Type B pancreatic cell (in vitro differentiated cells): ENCODE data around the gene SNX5. TPM values are rescaled to one million over a fixed set of nuclear protein-coding genes. Genes with fewer than 3 reads are reported as not detected.

Source experiments
- DNase-seq: peaks from one replicate; pipeline ENCODE4 v3.0.0; 2021; ENCODE audit warnings: mixed read lengths; ENCODE audit not compliant: unreplicated experiment; ENCODE audit errors: extremely low spot score
- H3K27ac Mint-ChIP-seq: 2 replicates; pipeline ENCODE4 v1.8.0; 2021; ENCODE audit warnings: mild to moderate bottlenecking, mixed read lengths
- H3K27me3 Mint-ChIP-seq: 2 replicates; pipeline ENCODE4 v1.8.0; 2021; ENCODE audit warnings: mixed read lengths
- H3K36me3 Mint-ChIP-seq: 2 replicates; pipeline ENCODE4 v1.8.0; 2021; ENCODE audit warnings: mixed read lengths
- H3K4me1 Mint-ChIP-seq: one replicate; pipeline ENCODE4 v1.8.0; 2021; ENCODE audit warnings: mixed read lengths; ENCODE audit not compliant: unreplicated experiment
- H3K4me3 Mint-ChIP-seq: 2 replicates; pipeline ENCODE4 v1.8.0; 2021; ENCODE audit warnings: mild to moderate bottlenecking, mixed read lengths
- H3K9me3 Mint-ChIP-seq: 2 replicates; pipeline ENCODE4 v1.8.0; 2021; ENCODE audit warnings: mixed read lengths
- total RNA-seq: library from RNA; stranded (reverse); gene quantifications from 2 replicates; pipeline ENCODE4 v1.2.1, GENCODE V29; 2021; ENCODE audit warnings: low replicate concordance
- TF ChIP-seq, protein P1 (sequence below): fragments of 200-600 bp; sonication (generic); conservative IDR thresholded peaks from 2 replicates; pipeline ENCODE4 v1.5.0; 2021; ENCODE audit warnings: antibody characterized with exemption, mild to moderate bottlenecking

The SNX5 gene
- total RNA-seq, 1 donor from 2014 or later = 115 TPM

DNA sequence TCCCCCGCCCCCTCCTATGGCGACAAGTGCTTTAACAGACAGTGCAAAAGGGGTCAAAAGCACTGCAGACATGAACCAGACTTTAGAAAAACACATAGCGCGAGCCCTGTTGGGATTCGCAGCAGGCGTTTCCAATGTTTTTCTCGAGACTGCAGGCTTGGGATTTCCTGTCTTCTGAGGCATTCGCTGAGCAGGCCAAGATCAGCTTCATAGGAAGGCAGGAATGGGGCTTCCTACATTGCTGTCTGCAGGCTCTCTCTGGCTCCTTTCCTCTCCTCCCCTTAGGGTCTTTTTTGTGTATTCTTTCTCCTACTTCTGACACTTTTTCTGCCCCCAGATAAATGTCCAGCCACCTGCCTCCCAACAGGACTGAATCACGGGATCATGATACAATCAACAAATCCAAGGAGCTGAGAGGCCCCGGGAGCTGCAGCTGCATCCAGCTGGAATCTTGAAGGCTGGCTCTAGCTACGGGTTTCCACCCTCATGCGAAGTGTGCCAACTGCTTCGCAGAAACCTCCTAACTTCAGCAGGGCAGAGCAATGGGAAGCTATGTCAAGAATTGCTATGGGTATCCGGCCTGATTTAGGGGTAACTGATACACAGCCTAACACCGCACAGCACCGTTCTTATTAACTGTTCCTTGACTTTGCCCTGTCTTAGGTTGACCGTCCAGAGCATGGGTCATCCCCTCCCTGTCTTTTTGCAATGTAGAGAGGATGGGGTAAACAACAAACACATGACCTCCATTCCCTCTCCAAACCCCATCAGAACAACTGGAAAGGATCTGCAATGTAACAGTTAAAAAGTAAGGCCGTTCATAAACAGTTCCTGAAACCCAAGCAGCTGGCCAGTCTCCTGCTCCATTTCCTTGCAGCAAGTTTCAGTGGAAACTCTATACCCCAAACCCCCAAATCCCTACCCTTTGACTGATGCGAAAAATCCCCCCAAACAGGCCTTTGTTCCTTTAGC lies 31.5 kb downstream of the SNX5 start:
- Mint-ChIP-seq H3K27ac (no peak overlapping the region), H3K4me3 (peak overlapping the region; percentile 43), H3K27me3 (no peaks in the 10 kb centered on the region), H3K9me3 (no peaks in the 10 kb centered on the region), H3K36me3 (peaks cover 14% of the 10 kb centered on the region), H3K4me1 (peaks cover 47% of the 10 kb centered on the region)
- DNase-seq = no peak
- TF ChIP-seq, protein P1, sequence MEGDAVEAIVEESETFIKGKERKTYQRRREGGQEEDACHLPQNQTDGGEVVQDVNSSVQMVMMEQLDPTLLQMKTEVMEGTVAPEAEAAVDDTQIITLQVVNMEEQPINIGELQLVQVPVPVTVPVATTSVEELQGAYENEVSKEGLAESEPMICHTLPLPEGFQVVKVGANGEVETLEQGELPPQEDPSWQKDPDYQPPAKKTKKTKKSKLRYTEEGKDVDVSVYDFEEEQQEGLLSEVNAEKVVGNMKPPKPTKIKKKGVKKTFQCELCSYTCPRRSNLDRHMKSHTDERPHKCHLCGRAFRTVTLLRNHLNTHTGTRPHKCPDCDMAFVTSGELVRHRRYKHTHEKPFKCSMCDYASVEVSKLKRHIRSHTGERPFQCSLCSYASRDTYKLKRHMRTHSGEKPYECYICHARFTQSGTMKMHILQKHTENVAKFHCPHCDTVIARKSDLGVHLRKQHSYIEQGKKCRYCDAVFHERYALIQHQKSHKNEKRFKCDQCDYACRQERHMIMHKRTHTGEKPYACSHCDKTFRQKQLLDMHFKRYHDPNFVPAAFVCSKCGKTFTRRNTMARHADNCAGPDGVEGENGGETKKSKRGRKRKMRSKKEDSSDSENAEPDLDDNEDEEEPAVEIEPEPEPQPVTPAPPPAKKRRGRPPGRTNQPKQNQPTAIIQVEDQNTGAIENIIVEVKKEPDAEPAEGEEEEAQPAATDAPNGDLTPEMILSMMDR = no peak

DNA sequence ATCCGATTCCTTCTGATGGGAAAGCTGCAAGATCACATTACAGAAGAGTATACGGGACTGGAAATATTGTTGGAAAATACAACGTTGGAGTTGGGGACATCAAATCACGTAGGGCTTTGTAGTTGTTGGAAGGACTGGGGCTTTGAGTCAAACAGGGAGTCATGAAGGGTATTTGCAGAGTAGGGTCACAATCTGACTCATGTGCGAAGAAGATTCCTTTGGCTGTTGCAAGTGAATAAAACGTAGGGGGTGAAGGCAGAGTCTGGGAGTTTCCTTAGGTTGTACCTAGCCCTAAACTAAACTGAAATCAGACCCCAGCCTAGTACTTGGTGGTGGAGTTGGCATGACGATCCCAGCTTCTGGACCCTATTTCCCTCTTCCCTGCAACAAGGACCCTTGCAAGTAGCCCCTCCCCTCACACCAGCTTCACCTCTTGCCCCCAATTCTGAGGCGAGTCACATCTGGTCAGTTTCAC lies 32.3 kb downstream of the SNX5 start:
- peaks cover 47% of the 10 kb centered on the region for H3K4me1 Mint-ChIP-seq
- H3K4me3 Mint-ChIP-seq = peak overlapping the region; percentile 43
- H3K27me3 Mint-ChIP-seq = no peaks in the 10 kb centered on the region
- H3K27ac Mint-ChIP-seq = no peak overlapping the region
- no peak for DNase-seq
- TF ChIP-seq, protein P1 = no peak
- peaks cover 8% of the 10 kb centered on the region for H3K36me3 Mint-ChIP-seq
- H3K9me3 Mint-ChIP-seq = no peaks in the 10 kb centered on the region

DNA sequence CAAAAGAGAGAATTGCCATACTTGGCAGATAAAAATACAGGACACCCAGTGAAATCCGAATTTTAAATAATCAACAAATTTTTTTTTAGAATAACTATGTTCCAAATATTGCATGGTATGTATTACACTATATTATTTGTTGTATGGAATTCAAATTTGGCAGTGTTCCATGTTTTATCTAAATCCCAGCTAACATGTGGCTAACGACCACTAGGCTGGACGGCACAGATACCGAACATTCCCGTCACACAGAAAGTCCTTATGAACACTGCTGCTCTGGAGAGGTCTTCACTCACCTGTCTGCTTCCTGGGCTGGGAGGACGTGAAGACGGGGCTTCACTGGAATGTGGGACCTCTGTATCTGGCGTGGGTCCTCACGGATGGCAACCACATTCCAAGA lies 32.8 kb downstream of the SNX5 start:
- TF ChIP-seq, protein P1 = no peak
- H3K27me3 Mint-ChIP-seq = no peaks in the 10 kb centered on the region

DNA sequence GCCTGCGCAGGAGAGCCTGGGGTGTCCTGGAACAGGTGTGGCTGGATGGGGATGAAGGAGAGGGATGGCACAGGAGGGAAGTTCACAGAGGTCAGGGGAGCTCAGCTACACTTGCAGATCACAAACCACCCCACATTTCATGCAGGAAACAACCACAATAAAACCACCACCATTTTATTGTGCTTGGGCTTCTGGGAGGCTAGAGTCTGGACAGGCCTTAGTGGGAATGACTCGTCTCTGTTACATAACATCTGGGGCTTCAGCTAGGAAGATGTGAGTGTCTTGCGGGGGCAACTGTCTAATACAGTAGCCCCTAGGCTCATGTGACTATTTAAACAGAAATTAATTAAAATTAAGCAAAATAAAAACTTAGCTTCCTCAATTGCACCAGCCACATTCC lies 33.4 kb downstream of the SNX5 start:
- no peak for DNase-seq
- H3K9me3 Mint-ChIP-seq = no peaks in the 10 kb centered on the region
- H3K27me3 Mint-ChIP-seq = no peaks in the 10 kb centered on the region
- no peak overlapping the region for H3K4me3 Mint-ChIP-seq
- H3K27ac Mint-ChIP-seq = no peak overlapping the region
- TF ChIP-seq, protein P1 = no peak
- H3K4me1 Mint-ChIP-seq = peaks cover 41% of the 10 kb centered on the region
- H3K36me3 Mint-ChIP-seq = peaks cover 4% of the 10 kb centered on the region

More for the DNA sequence above, 32.8 kb downstream of the SNX5 start:
- Mint-ChIP-seq H3K36me3 (peaks cover 6% of the 10 kb centered on the region), H3K9me3 (no peaks in the 10 kb centered on the region), H3K4me3 (no peak overlapping the region), H3K4me1 (peaks cover 46% of the 10 kb centered on the region), H3K27ac (no peak overlapping the region)
- no peak for DNase-seq

DNA sequence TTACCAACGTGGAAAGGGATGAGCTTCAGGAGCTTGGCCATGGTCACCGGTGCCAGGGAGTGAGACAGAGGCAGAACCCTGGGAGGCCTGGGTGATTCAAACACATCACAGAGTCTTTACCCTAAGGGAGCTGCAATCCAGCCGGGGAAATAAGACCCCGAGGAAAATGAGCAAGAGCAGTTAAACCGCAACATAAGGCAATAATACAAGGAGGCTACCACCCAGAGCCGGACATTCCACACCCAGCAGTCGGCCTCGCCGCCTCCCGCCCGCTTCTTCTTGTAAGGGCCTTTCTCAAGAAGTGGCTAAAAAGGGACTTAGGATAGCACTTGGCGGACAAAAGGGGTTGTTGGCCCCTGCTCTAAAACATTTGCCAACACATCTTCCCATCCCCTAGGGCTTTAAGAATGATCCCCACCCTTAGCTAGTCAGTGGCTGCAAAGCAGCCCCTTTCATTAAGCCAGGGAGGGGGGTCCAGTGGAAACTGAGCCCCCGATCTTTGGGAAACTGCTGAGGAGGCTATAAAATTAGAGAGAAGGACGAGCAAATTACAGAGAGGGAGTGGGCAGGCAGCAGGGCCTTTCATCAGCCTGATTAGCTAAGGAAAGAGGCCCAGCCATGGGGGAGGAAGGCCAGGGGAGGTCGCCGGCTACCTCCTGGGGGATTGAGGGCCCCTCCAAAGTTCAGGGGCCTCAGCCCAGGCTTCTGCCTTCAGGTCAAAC lies 34.3 kb downstream of the SNX5 start:
- Mint-ChIP-seq H3K27me3 (no peaks in the 10 kb centered on the region), H3K4me3 (peak overlapping the region; percentile 51), H3K36me3 (peaks cover 4% of the 10 kb centered on the region), H3K27ac (no peak overlapping the region), H3K4me1 (peaks cover 34% of the 10 kb centered on the region), H3K9me3 (no peaks in the 10 kb centered on the region)
- TF ChIP-seq, protein P1 = no peak
- no peak for DNase-seq
